Endothelial cell of umbilical vein (primary cell): ENCODE data around the gene ATP9B. TPM values are rescaled to one million over a fixed set of nuclear protein-coding genes. Genes with fewer than 3 reads are reported as not detected.

Experiments used
- BruUV-seq: library from RNA; stranded (reverse); fragments of 400-500 nt; replicated peaks from 2 replicates; lab custom pipeline; 2021; lab: Mats Ljungman, UMichigan
- CTCF ChIA-PET: fragments of 300-600, 350-600 bp; sonication (Branson Sonifier 250); formaldehyde crosslinking; loops from one replicate; lab custom pipeline; 2021; ENCODE audit warnings: antibody characterized with exemption, inconsistent platforms; lab: Charles Lee
- POLR2A ChIA-PET: fragments of 300-600, 350-600 bp; sonication (Branson Sonifier 250); formaldehyde crosslinking; loops from one replicate; lab custom pipeline; 2021; ENCODE audit warnings: antibody characterized with exemption, inconsistent platforms; lab: Charles Lee
- DNase-seq: peaks from one replicate; pipeline ENCODE4 v3.0.0-alpha.2; 2011; ENCODE audit warnings: low read depth, low spot score
- FAIRE-seq: peaks from 2 replicates; lab custom pipeline; 2011; peaks lifted over from hg19 to GRCh38; lab: Jason Lieb, UNC
- H2AFZ ChIP-seq: 2 replicates; pipeline ENCODE4 v1.6.0; 2012; ENCODE audit warnings: low read depth, low read length, control low read depth, inconsistent platforms
- H3K27ac ChIP-seq: 2 replicates; pipeline ENCODE4 v1.5.1; 2011; ENCODE audit warnings: low read depth, mild to moderate bottlenecking, control low read depth, low read length, moderate library complexity; ENCODE audit not compliant: insufficient read depth
- H3K27me3 ChIP-seq, 2 experiments: 2 replicates each; pipeline versions ENCODE4 v1.6.0 to v1.6.1; 2011; ENCODE audit warnings: low read length in 2 of 2, mixed read lengths in 1 of 2; ENCODE audit not compliant: control insufficient read depth in 2 of 2, insufficient read depth in 2 of 2
- H3K36me3 ChIP-seq, 2 experiments: 2 replicates in 1 of 2; 3 replicates in 1 of 2; pipeline ENCODE4 v1.5.1; 2011; ENCODE audit warnings: low read length in 2 of 2, mild to moderate bottlenecking in 1 of 2, moderate library complexity in 1 of 2; ENCODE audit not compliant: control insufficient read depth in 2 of 2, insufficient read depth in 2 of 2; ENCODE audit errors: extremely low read depth in 1 of 2
- H3K4me1 ChIP-seq: 3 replicates; pipeline ENCODE4 v1.5.1; 2011; ENCODE audit warnings: mild to moderate bottlenecking, low read length; ENCODE audit not compliant: control insufficient read depth, insufficient read depth; ENCODE audit errors: extremely low read depth
- H3K4me2 ChIP-seq: 2 replicates; pipeline ENCODE4 v1.6.1; 2011; ENCODE audit warnings: low read length, control low read depth, mixed read lengths; ENCODE audit not compliant: insufficient read depth
- H3K4me3 ChIP-seq, 3 experiments: fragments of 200-600 bp in 1 of 3; sonication (generic), shearing (Covaris generic) in 1 of 3; replicated peaks in 1 of 3; 2 replicates each; pipeline ENCODE4 v1.5.1; 2011 to 2016; ENCODE audit warnings: control low read depth in 3 of 3, low read length in 3 of 3, mild to moderate bottlenecking in 2 of 3, inconsistent platforms in 1 of 3, low read depth in 1 of 3, moderate library complexity in 1 of 3; ENCODE audit not compliant: insufficient read depth in 1 of 3
- H3K79me2 ChIP-seq: 2 replicates; pipeline ENCODE4 v1.6.0; 2012; ENCODE audit warnings: low read length, inconsistent platforms; ENCODE audit not compliant: control insufficient read depth, insufficient read depth
- H3K9ac ChIP-seq: replicated peaks from 2 replicates; pipeline ENCODE3; 2011; ENCODE audit warnings: low read length, control low read depth; ENCODE audit not compliant: insufficient read depth; ENCODE audit errors: extremely low read depth
- H3K9me1 ChIP-seq: replicated peaks from 3 replicates; pipeline ENCODE4 v1.6.0; 2011; ENCODE audit warnings: mild to moderate bottlenecking, low read length; ENCODE audit not compliant: control insufficient read depth, insufficient read depth; ENCODE audit errors: extremely low read depth
- H3K9me3 ChIP-seq: replicated peaks from 2 replicates; pipeline ENCODE4 v1.5.1; 2012; ENCODE audit warnings: low read length, inconsistent platforms; ENCODE audit not compliant: control insufficient read depth, insufficient read depth
- H4K20me1 ChIP-seq: replicated peaks from 2 replicates; pipeline ENCODE3; 2011; ENCODE audit warnings: mild to moderate bottlenecking, low read length; ENCODE audit not compliant: control insufficient read depth, insufficient read depth; ENCODE audit errors: extremely low read depth
- EZH2 ChIP-seq: IDR thresholded peaks from 2 replicates; pipeline ENCODE4 v1.6.1; 2012; ENCODE audit warnings: borderline replicate concordance, low read depth, mild to moderate bottlenecking, moderate library complexity, low read length, inconsistent platforms; ENCODE audit not compliant: severe bottlenecking
- FOS ChIP-seq: IDR thresholded peaks from 2 replicates; pipeline ENCODE4 v1.6.1; 2011; ENCODE audit warnings: mild to moderate bottlenecking, low read length, moderate library complexity, borderline replicate concordance; ENCODE audit not compliant: insufficient read depth
- GATA2 ChIP-seq: IDR thresholded peaks from 2 replicates; pipeline ENCODE4 v1.7.0; 2011; ENCODE audit warnings: low read depth, mild to moderate bottlenecking, moderate library complexity, mixed read lengths, low read length; ENCODE audit not compliant: insufficient read length, insufficient read depth
- JUN ChIP-seq: IDR thresholded peaks from 2 replicates; pipeline ENCODE4 v1.6.1; 2011; ENCODE audit warnings: borderline replicate concordance, low read depth; ENCODE audit not compliant: insufficient read length, insufficient read depth
- MAX ChIP-seq: IDR thresholded peaks from 2 replicates; pipeline ENCODE4 v1.6.1; 2011; ENCODE audit not compliant: insufficient read depth, insufficient read length
- MYC ChIP-seq: IDR thresholded peaks from one replicate; pipeline ENCODE4 v1.6.1; 2011; ENCODE audit warnings: mild to moderate bottlenecking, low read depth, low read length
- POLR2A ChIP-seq: IDR thresholded peaks from 2 replicates; pipeline ENCODE4 v1.6.1; 2012; ENCODE audit warnings: low read depth, mild to moderate bottlenecking, control low read depth, low read length
- POLR2AphosphoS5 ChIP-seq: IDR thresholded peaks from 2 replicates; pipeline ENCODE4 v1.6.1; 2012; ENCODE audit warnings: low read depth, mild to moderate bottlenecking, control low read depth, low read length, moderate library complexity; ENCODE audit not compliant: insufficient read depth
- dilution Hi-C: fragments of 300-500 bp; cut with MboI; formaldehyde crosslinking; loops from one replicate; pipeline ENCODE4 v1.15.0; 2019; ENCODE audit warnings: low sequenced_read_pairs; ENCODE audit not compliant: extremely low pct_ligation_motif_present
- intact Hi-C: fragments of 100-400 bp; cut with micrococcal nuclease; formaldehyde crosslinking; loops from one replicate; pipeline ENCODE4 v1.10.0; 2022
- polyA plus RNA-seq, 4 experiments: library from polyadenylated mRNA; depleted of rRNA in 3 of 4; stranded (reverse) in 3 of 4; unstranded in 1 of 4; fragments of >200 nt; gene quantifications; 2 replicates each; pipeline versions ENCODE4 v1.2.1 to v1.2.3, GENCODE V29; 2011 to 2012; ENCODE audit warnings: missing spikeins in 1 of 4
- total RNA-seq: library from RNA; stranded (reverse); gene quantifications from 2 replicates; pipeline ENCODE4 v1.2.3, GENCODE V29; 2021

The ATP9B gene
- total and polyA plus RNA-seq, 2 donors (not counting 3 experiments of a cell fraction or from before 2014, with no cell fraction given): 14.6 to 18.2 TPM

GRCh38 chr18:79371561-79372121 lies 302.4 kb downstream of the ATP9B start:
- Histone ChIP-seq H3K4me3 (no peak overlapping the region), H3K27ac (no peak overlapping the region), H3K27me3 (no peaks in the 10 kb centered on the region), H3K4me1 (peaks cover 9% of the 10 kb centered on the region), H3K9ac (no peak overlapping the region), H3K4me2 (no peak overlapping the region), H3K36me3 (no peaks in the 10 kb centered on the region), H3K9me3 (no peaks in the 10 kb centered on the region), H3K79me2 (no peaks in the 10 kb centered on the region), H3K9me1 (no peaks in the 10 kb centered on the region), H2AFZ (no peak overlapping the region), H4K20me1 (no peaks in the 10 kb centered on the region)
- DNase-seq: no peak
- no peak for TF ChIP-seq GATA2
- no peak for TF ChIP-seq JUN
- TF ChIP-seq POLR2AphosphoS5: no peak
- no peak for TF ChIP-seq MAX
- no peak for TF ChIP-seq FOS
- no peak for TF ChIP-seq EZH2
- intact Hi-C loops (no loop called here), dilution Hi-C loops (no loop called here)
- no TSS peak for BruUV-seq
- POLR2A ChIA-PET: no interaction called here
- FAIRE-seq: no peak
- CTCF ChIA-PET: no interaction called here

GRCh38 chr18:79372461-79372860 lies 303.3 kb downstream of the ATP9B start:
- H3K27ac ChIP-seq: no peak overlapping the region
- no peak overlapping the region for H3K4me3 ChIP-seq
- H3K79me2 ChIP-seq: no peaks in the 10 kb centered on the region
- no peaks in the 10 kb centered on the region for H4K20me1 ChIP-seq
- intact Hi-C loops: no loop called here
- TF ChIP-seq POLR2AphosphoS5 (no peak), MAX (no peak), FOS (no peak), JUN (no peak), POLR2A (no peak), MYC (no peak)
- ChIA-PET POLR2A (no interaction called here), CTCF (no interaction called here)
- no peaks in the 10 kb centered on the region for H3K9me3 ChIP-seq
- H2AFZ ChIP-seq: no peak overlapping the region
- BruUV-seq: no TSS peak
- DNase-seq (no peak), FAIRE-seq (no peak)
- no peak overlapping the region for H3K4me2 ChIP-seq
- dilution Hi-C loops: no loop called here
- H3K9ac ChIP-seq: no peak overlapping the region
- no peaks in the 10 kb centered on the region for H3K27me3 ChIP-seq
- no peaks in the 10 kb centered on the region for H3K36me3 ChIP-seq
- H3K9me1 ChIP-seq: no peaks in the 10 kb centered on the region
- peaks cover 9% of the 10 kb centered on the region for H3K4me1 ChIP-seq
